Measurements from ENCODE around the gene PARP12.
A peak's percentile ranks its signal among the peaks of the same experiment; 100 is the strongest.
"Not testable (repeated sequence)": the region's sequence is repeated elsewhere in the genome, so short reads cannot be mapped to it uniquely, and the experiment has no call there.

Gene PARP12, protein sequence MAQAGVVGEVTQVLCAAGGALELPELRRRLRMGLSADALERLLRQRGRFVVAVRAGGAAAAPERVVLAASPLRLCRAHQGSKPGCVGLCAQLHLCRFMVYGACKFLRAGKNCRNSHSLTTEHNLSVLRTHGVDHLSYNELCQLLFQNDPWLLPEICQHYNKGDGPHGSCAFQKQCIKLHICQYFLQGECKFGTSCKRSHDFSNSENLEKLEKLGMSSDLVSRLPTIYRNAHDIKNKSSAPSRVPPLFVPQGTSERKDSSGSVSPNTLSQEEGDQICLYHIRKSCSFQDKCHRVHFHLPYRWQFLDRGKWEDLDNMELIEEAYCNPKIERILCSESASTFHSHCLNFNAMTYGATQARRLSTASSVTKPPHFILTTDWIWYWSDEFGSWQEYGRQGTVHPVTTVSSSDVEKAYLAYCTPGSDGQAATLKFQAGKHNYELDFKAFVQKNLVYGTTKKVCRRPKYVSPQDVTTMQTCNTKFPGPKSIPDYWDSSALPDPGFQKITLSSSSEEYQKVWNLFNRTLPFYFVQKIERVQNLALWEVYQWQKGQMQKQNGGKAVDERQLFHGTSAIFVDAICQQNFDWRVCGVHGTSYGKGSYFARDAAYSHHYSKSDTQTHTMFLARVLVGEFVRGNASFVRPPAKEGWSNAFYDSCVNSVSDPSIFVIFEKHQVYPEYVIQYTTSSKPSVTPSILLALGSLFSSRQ

DNA sequence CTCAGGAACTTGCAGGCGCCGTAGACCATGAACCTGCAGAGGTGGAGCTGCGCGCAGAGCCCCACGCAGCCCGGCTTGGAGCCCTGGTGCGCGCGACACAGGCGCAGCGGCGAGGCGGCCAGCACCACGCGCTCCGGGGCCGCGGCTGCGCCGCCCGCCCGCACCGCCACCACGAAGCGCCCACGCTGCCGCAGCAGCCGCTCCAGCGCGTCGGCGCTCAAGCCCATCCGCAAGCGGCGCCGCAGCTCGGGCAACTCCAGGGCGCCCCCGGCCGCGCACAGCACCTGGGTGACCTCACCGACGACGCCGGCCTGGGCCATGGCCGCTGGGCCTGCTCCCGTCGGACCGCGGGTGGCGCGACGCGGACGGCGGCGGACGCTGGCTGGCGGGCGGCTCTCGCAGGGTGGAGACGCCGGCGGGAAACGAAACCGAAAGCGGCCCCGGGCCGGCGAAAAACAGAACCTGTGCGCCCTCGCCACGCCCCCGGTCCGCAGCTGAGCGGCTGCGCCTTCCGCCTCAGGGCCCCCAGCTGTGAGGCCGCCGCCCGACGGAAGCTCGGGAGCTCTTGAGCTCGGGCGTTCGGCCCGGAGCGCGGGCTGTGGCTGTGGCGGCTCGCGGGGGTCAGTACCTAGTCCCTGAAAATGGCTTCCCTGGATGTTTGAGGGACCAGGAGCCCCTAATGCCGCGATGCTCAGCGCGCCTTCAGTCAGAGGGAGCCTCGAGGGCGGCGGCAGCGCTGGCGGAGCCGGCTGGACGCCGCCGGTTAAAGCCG is at the start of gene PARP12:
TSS of gene PARP12 (minus strand) at position 424 of the 772 bp plus-strand sequence. CDS start at position 320, 104 bp downstream.
- peak; percentile 71 for ATAC-seq
- TF ChIP-seq ZFP3 (CRISPR knock-in tag; IDR thresholded peaks at IDR 0.05) (peak; percentile 26; the same call in 1 of the 2 replicates), PPARA (CRISPR knock-in tag; IDR thresholded peaks at IDR 0.05; ENCODE audit: borderline replicate concordance) (0 out of 2 replicates have a peak, but pooled peaks have one; percentile 7), ZNF70 (CRISPR knock-in tag; IDR thresholded peaks at IDR 0.05) (no peak)

DNA sequence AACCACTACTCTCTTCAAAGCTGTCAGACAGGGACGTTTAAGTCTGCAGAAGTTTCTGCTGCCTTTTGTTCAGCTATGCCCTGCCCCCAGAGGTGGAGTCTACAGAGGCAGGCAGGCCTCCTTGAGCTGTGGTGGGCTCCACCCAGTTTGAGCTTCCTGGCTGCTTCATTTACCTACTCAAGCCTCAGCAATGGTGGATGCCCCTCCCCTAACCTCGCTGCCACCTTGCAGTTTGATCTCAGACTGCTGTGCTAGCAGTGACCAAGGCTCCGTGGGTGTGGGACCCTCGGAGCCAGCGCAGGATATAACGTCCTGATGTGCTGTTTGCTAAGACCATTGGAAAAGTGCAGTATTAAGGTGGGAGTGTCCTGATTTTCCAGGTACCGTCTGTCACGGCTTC is 46.0 kb upstream of the PARP12 start:
- ATAC-seq = not testable (repeated sequence)

DNA sequence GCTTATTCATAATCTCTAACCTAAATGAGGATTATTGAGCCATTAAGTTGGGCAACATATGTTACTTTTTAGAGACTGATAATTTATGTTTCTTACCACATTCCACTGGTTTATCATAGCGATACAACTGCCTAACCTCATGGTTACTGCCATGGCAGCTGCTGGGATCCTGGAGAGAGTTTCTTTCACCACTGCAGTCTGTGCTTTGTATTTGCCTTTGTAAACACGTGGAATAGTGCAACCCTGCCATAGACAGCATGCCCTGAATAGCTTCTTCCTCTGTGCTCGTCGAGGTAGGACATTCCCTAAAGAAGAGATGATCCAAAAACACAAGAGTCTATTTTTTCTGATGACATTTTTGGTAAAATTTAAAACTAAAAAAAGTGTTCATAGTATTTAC is 33.7 kb upstream of the PARP12 start:
- no peak for ATAC-seq
- TF ChIP-seq TOX (CRISPR knock-in tag; IDR thresholded peaks at IDR 0.05; ENCODE audit: borderline replicate concordance) = no peak
- no peak for TF ChIP-seq ZFP3 (CRISPR knock-in tag; IDR thresholded peaks at IDR 0.05)
- TF ChIP-seq ARNTL (CRISPR knock-in tag; IDR thresholded peaks at IDR 0.05; ENCODE audit: borderline replicate concordance, low read depth) = no peak
- TF ChIP-seq, protein P1, sequence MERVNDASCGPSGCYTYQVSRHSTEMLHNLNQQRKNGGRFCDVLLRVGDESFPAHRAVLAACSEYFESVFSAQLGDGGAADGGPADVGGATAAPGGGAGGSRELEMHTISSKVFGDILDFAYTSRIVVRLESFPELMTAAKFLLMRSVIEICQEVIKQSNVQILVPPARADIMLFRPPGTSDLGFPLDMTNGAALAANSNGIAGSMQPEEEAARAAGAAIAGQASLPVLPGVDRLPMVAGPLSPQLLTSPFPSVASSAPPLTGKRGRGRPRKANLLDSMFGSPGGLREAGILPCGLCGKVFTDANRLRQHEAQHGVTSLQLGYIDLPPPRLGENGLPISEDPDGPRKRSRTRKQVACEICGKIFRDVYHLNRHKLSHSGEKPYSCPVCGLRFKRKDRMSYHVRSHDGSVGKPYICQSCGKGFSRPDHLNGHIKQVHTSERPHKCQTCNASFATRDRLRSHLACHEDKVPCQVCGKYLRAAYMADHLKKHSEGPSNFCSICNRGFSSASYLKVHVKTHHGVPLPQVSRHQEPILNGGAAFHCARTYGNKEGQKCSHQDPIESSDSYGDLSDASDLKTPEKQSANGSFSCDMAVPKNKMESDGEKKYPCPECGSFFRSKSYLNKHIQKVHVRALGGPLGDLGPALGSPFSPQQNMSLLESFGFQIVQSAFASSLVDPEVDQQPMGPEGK (CRISPR knock-in tag; IDR thresholded peaks at IDR 0.05; ENCODE audit: borderline replicate concordance) = no peak
- TF ChIP-seq ISL1 (CRISPR knock-in tag; IDR thresholded peaks at IDR 0.05) = no peak
- no peak for TF ChIP-seq ZNF8 (CRISPR knock-in tag; IDR thresholded peaks at IDR 0.05)
- no peak for TF ChIP-seq CSDC2 (CRISPR knock-in tag; IDR thresholded peaks at IDR 0.05)
- TF ChIP-seq, protein P2, sequence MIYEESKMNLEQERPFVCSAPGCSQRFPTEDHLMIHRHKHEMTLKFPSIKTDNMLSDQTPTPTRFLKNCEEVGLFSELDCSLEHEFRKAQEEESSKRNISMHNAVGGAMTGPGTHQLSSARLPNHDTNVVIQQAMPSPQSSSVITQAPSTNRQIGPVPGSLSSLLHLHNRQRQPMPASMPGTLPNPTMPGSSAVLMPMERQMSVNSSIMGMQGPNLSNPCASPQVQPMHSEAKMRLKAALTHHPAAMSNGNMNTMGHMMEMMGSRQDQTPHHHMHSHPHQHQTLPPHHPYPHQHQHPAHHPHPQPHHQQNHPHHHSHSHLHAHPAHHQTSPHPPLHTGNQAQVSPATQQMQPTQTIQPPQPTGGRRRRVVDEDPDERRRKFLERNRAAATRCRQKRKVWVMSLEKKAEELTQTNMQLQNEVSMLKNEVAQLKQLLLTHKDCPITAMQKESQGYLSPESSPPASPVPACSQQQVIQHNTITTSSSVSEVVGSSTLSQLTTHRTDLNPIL (CRISPR knock-in tag; IDR thresholded peaks at IDR 0.05; ENCODE audit: low read depth) = no peak
- no peak for TF ChIP-seq PPARA (CRISPR knock-in tag; IDR thresholded peaks at IDR 0.05; ENCODE audit: borderline replicate concordance)
- TF ChIP-seq, protein P3, sequence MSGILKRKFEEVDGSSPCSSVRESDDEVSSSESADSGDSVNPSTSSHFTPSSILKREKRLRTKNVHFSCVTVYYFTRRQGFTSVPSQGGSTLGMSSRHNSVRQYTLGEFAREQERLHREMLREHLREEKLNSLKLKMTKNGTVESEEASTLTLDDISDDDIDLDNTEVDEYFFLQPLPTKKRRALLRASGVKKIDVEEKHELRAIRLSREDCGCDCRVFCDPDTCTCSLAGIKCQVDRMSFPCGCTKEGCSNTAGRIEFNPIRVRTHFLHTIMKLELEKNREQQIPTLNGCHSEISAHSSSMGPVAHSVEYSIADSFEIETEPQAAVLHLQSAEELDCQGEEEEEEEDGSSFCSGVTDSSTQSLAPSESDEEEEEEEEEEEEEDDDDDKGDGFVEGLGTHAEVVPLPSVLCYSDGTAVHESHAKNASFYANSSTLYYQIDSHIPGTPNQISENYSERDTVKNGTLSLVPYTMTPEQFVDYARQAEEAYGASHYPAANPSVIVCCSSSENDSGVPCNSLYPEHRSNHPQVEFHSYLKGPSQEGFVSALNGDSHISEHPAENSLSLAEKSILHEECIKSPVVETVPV (CRISPR knock-in tag; IDR thresholded peaks at IDR 0.05) = no peak

DNA sequence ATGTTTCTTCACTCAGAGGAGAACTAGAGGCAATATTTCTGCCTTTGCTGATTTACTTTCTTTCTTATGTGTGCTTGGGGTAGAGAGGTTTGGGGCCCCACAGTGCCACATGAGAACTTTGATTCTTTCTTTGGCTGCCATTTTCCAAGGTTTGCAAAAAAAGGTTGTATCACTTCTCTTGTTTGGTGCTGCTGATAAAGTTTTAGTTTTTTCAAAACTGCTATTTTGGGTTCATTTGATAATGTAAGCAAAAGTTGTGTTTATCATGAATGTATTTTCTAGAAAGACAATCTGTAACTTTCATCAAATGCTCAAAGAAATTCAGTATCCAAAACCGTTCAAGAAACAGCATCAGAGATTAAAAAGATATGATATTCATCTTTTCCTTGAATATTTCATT is 30.6 kb upstream of the PARP12 start:
- TF ChIP-seq, protein P4, sequence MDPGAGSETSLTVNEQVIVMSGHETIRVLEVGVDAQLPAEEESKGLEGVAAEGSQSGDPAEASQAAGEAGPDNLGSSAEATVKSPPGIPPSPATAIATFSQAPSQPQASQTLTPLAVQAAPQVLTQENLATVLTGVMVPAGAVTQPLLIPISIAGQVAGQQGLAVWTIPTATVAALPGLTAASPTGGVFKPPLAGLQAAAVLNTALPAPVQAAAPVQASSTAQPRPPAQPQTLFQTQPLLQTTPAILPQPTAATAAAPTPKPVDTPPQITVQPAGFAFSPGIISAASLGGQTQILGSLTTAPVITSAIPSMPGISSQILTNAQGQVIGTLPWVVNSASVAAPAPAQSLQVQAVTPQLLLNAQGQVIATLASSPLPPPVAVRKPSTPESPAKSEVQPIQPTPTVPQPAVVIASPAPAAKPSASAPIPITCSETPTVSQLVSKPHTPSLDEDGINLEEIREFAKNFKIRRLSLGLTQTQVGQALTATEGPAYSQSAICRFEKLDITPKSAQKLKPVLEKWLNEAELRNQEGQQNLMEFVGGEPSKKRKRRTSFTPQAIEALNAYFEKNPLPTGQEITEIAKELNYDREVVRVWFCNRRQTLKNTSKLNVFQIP (CRISPR knock-in tag; IDR thresholded peaks at IDR 0.05; ENCODE audit: borderline replicate concordance, low read depth) = no peak
- no peak for TF ChIP-seq PPARA (CRISPR knock-in tag; IDR thresholded peaks at IDR 0.05; ENCODE audit: borderline replicate concordance)
- TF ChIP-seq ZNF565 (CRISPR knock-in tag; conservative IDR thresholded peaks at IDR 0.05; ENCODE audit: low read depth) = no peak
- TF ChIP-seq CSDC2 (CRISPR knock-in tag; IDR thresholded peaks at IDR 0.05) = no peak
- TF ChIP-seq, protein P1 (CRISPR knock-in tag; IDR thresholded peaks at IDR 0.05; ENCODE audit: borderline replicate concordance) = no peak
- no peak for TF ChIP-seq RARB (CRISPR knock-in tag; IDR thresholded peaks at IDR 0.05)
- TF ChIP-seq ZNF8 (CRISPR knock-in tag; IDR thresholded peaks at IDR 0.05) = no peak
- TF ChIP-seq ZNF70 (CRISPR knock-in tag; IDR thresholded peaks at IDR 0.05) = no peak
- TF ChIP-seq ESRRG (CRISPR knock-in tag; IDR thresholded peaks at IDR 0.05) = no peak
- ATAC-seq = no peak
